Right renal pelvis (tissue), 4 donors: Measurements from ENCODE around the gene BRD3OS. TPM values are rescaled to one million over a fixed set of nuclear protein-coding genes. Genes with fewer than 3 reads are reported as not detected.

Experiments used
- DNase-seq, 4 donors: peaks; one replicate each; pipeline ENCODE4 v3.0.0-alpha.2; 2013; ENCODE audit warnings: low read depth in 4 of 4, low spot score in 3 of 4, missing footprints in 1 of 4
- polyA plus RNA-seq, 4 donors: library from polyadenylated mRNA; unstranded; fragments of 120-200 nt; gene quantifications; one replicate each; pipeline ENCODE4 v1.2.1, GENCODE V29; 2013; ENCODE audit not compliant: insufficient read length in 4 of 4

BRD3OS gene
- polyA plus RNA-seq, 4 donors = 22.4 to 26.0 (median 24.3) TPM

DNA sequence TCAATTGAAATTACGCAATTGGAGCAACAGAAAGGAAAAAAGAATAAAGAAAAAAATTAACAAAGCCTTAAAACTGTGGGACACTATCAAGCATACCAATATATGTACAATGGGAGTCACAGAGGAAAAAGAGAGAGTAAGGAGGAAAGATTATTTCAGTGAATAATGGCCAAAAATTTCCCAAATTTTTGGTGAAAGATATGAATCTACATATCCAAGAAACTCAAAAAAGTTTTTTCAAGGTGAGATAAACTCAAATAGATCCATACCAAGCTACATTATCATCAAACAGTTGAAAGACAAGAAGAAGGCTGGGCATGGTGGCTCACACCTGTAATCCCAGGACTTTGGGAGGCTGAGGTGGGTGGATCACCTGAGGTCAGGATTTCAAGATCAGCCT, 51.4 kb downstream of the BRD3OS start:
- DNase-seq = no peak

Other genes starting within 250 kb of the BRD3OS start
- 10 to 100 TPM; 36.1 to 47.8 (median 36.3) TPM for gene VAV2, start 33.2 kb upstream of the BRD3OS start, polyA plus RNA-seq
- 10 to 100 TPM; 44.1 to 50.8 (median 44.8) TPM for gene BRD3, start 42.5 kb downstream of the BRD3OS start, polyA plus RNA-seq
- 10 to 100 TPM; 38.8 to 41.1 (median 39.1) TPM for gene WDR5, start 110.6 kb downstream of the BRD3OS start, polyA plus RNA-seq
- not detected for gene RNU6ATAC, start 139.1 kb downstream of the BRD3OS start, polyA plus RNA-seq